CD4-positive, alpha-beta T cell (primary cell): Measurements from ENCODE around the gene ETS2. TPM values are rescaled to one million over a fixed set of nuclear protein-coding genes. Genes with fewer than 3 reads are reported as not detected.

Experiments
- ATAC-seq: fragments of 200-7000 bp; cut with Tn5 transposase; one replicate; pipeline ENCODE4 v1.10.0; 2022; ENCODE audit warnings: mild to moderate bottlenecking; ENCODE audit not compliant: poor library complexity
- CTCF ChIA-PET: fragments of 350-600 bp; sonication (Branson Sonifier 250); formaldehyde crosslinking; loops from one replicate; lab custom pipeline; 2021; ENCODE audit warnings: antibody characterized with exemption, inconsistent platforms; lab: Charles Lee
- POLR2A ChIA-PET: fragments of 350-600 bp; sonication (Branson Sonifier 250); formaldehyde crosslinking; loops from one replicate; lab custom pipeline; 2021; ENCODE audit warnings: antibody characterized with exemption, inconsistent platforms; lab: Charles Lee
- DNase-seq, 14 experiments: peaks; one replicate each; pipeline ENCODE4 v3.0.0-alpha.2; 2013 to 2020; ENCODE audit warnings: mixed read lengths in 2 of 14
- H3K27ac ChIP-seq, 2 donors: one replicate each; pipeline versions ENCODE4 v1.5.1 to v1.7.0; 2013; ENCODE audit warnings: low read length in 2 of 2, low read depth in 1 of 2, mild to moderate bottlenecking in 1 of 2
- H3K27me3 ChIP-seq, 2 experiments: 1 replicate in 1 of 2; 2 replicates in 1 of 2; pipeline versions ENCODE4 v1.6.1 to v1.7.0; 2013; ENCODE audit warnings: low read length in 2 of 2, control low read depth in 1 of 2, mild to moderate bottlenecking in 1 of 2, moderate library complexity in 1 of 2; ENCODE audit not compliant: insufficient read depth in 2 of 2, control insufficient read depth in 1 of 2
- H3K36me3 ChIP-seq: one replicate; pipeline ENCODE4 v1.6.1; 2013; ENCODE audit warnings: low read length, control low read depth; ENCODE audit not compliant: insufficient read depth
- H3K4me1 ChIP-seq: one replicate; pipeline ENCODE4 v1.6.1; 2013; ENCODE audit warnings: low read length, control low read depth; ENCODE audit not compliant: insufficient read depth
- H3K4me3 ChIP-seq: one replicate; pipeline ENCODE4 v1.5.1; 2013; ENCODE audit warnings: mild to moderate bottlenecking, low read length, moderate library complexity
- H3K9me3 ChIP-seq, 2 experiments: 1 replicate in 1 of 2; 2 replicates in 1 of 2; pipeline versions ENCODE4 v1.6.1 to v1.7.0; 2013; ENCODE audit warnings: low read length in 2 of 2, mild to moderate bottlenecking in 2 of 2, control low read depth in 1 of 2, moderate library complexity in 1 of 2; ENCODE audit not compliant: control insufficient read depth in 1 of 2, insufficient read depth in 1 of 2
- H3K27ac Mint-ChIP-seq: one replicate; pipeline ENCODE4 v1.8.0; 2020; ENCODE audit warnings: mixed read lengths
- H3K27me3 Mint-ChIP-seq: one replicate; pipeline ENCODE4 v1.8.0; 2021; ENCODE audit warnings: mixed read lengths
- H3K36me3 Mint-ChIP-seq: one replicate; pipeline ENCODE4 v1.8.0; 2021; ENCODE audit warnings: low read depth, mixed read lengths
- H3K4me1 Mint-ChIP-seq: one replicate; pipeline ENCODE4 v1.8.0; 2021; ENCODE audit warnings: low read depth, mixed read lengths
- H3K4me3 Mint-ChIP-seq: one replicate; pipeline ENCODE4 v1.8.0; 2020; ENCODE audit warnings: mild to moderate bottlenecking, mixed read lengths
- H3K9me3 Mint-ChIP-seq: one replicate; pipeline ENCODE4 v1.8.0; 2020; ENCODE audit warnings: mixed read lengths
- CTCF ChIP-seq: fragments of 200-600 bp; IDR thresholded peaks from one replicate; pipeline ENCODE4 v1.8.0; 2022; ENCODE audit warnings: antibody characterized with exemption, mild to moderate bottlenecking
- intact Hi-C, 2 experiments: fragments of 100-400 bp; cut with DNase I in 1 of 2; cut with micrococcal nuclease in 1 of 2; formaldehyde crosslinking; loops; one replicate each; pipeline versions ENCODE4 v1.15.1 to v1.9.0; 2023 to 2025; cut with DNase I, micrococcal nuclease
- total RNA-seq, 174 experiments: library from RNA in 2 of 174; stranded (reverse) in 2 of 174; gene quantifications; one replicate each; pipeline ENCODE4 v1.2.3 and lab custom pipeline; 2021 to 2026

Gene ETS2
- total RNA-seq, 2 experiments from 2014 or later, result 11.4 to 13.9 TPM

- no peaks in the 10 kb centered on the region for H3K4me1 ChIP-seq
- peaks cover 6% of the 10 kb centered on the region for H3K27me3 Mint-ChIP-seq
- H3K4me3 Mint-ChIP-seq, result no peak overlapping the region
- POLR2A ChIA-PET, result no interaction called here
- intact Hi-C loops, result no loop called here
- no peaks in the 10 kb centered on the region for H3K36me3 ChIP-seq
- ATAC-seq, result no peak
- CTCF ChIA-PET, result no interaction called here
- no peak overlapping the region for H3K4me3 ChIP-seq
- no peak overlapping the region for H3K27ac ChIP-seq
- DNase-seq, result no peak
- peaks cover 0 to 2% of the 10 kb centered on the region in 2 experiments for H3K27me3 ChIP-seq
- no peaks in the 10 kb centered on the region for H3K9me3 ChIP-seq
- H3K9me3 Mint-ChIP-seq, result no peaks in the 10 kb centered on the region
- no peaks in the 10 kb centered on the region for H3K36me3 Mint-ChIP-seq
- no peaks in the 10 kb centered on the region for H3K4me1 Mint-ChIP-seq
- no peak for TF ChIP-seq CTCF
- H3K27ac Mint-ChIP-seq, result no peak overlapping the region
Observed at GRCh38 chr21:38849776-38850175, 44.0 kb downstream of the ETS2 start.

GRCh38 chr21:38850277-38850951, 44.7 kb downstream of the ETS2 start:
- no peaks in the 10 kb centered on the region for H3K36me3 Mint-ChIP-seq
- H3K4me1 Mint-ChIP-seq, result no peaks in the 10 kb centered on the region
- DNase-seq, result no peak
- H3K27me3 Mint-ChIP-seq, result peaks cover 6% of the 10 kb centered on the region
- H3K9me3 Mint-ChIP-seq, result no peaks in the 10 kb centered on the region
- no peak for ATAC-seq
- intact Hi-C loops, result no loop called here
- H3K9me3 ChIP-seq, result no peaks in the 10 kb centered on the region
- H3K4me1 ChIP-seq, result no peaks in the 10 kb centered on the region
- H3K27ac Mint-ChIP-seq, result no peak overlapping the region
- peaks cover 0 to 2% of the 10 kb centered on the region in 2 experiments for H3K27me3 ChIP-seq
- no peak overlapping the region for H3K4me3 ChIP-seq
- POLR2A ChIA-PET, result no interaction called here
- no peak for TF ChIP-seq CTCF
- no peak overlapping the region for H3K4me3 Mint-ChIP-seq
- no peaks in the 10 kb centered on the region for H3K36me3 ChIP-seq
- H3K27ac ChIP-seq, result no peak overlapping the region
- CTCF ChIA-PET, result no interaction called here

GRCh38 chr21:38851101-38851500, 45.4 kb downstream of the ETS2 start:
- Mint-ChIP-seq H3K4me1 (no peaks in the 10 kb centered on the region), H3K27ac (no peak overlapping the region), H3K4me3 (no peak overlapping the region), H3K9me3 (no peaks in the 10 kb centered on the region), H3K27me3 (peaks cover 6% of the 10 kb centered on the region), H3K36me3 (no peaks in the 10 kb centered on the region)
- DNase-seq (no peak), ATAC-seq (no peak)
- POLR2A ChIA-PET, result no interaction called here
- H3K4me3 ChIP-seq, result no peak overlapping the region
- peaks cover 0 to 2% of the 10 kb centered on the region in 2 experiments for H3K27me3 ChIP-seq
- intact Hi-C loops, result no loop called here
- H3K9me3 ChIP-seq, result no peaks in the 10 kb centered on the region
- H3K4me1 ChIP-seq, result no peaks in the 10 kb centered on the region
- no peaks in the 10 kb centered on the region for H3K36me3 ChIP-seq
- no peak overlapping the region for H3K27ac ChIP-seq
- CTCF ChIA-PET, result no interaction called here
- TF ChIP-seq CTCF, result no peak
